HG03097 (cell line): ENCODE results near the gene KCNMB4.

ENCODE experiments used
- ATAC-seq: cut with Tn5 transposase; IDR thresholded peaks from one replicate; pipeline ENCODE4 v1.9.1; 2021; ENCODE audit not compliant: unreplicated experiment, low FRiP score

The KCNMB4 gene, protein sequence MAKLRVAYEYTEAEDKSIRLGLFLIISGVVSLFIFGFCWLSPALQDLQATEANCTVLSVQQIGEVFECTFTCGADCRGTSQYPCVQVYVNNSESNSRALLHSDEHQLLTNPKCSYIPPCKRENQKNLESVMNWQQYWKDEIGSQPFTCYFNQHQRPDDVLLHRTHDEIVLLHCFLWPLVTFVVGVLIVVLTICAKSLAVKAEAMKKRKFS

GRCh38 chr12:70365648-70366518 is at the start of gene KCNMB4:
Gene KCNMB4, plus strand, starts transcription at chr12:70366290. Its CDS starts 445 bp downstream, at chr12:70366735.
- ATAC-seq: peak; percentile 83

DNA sequence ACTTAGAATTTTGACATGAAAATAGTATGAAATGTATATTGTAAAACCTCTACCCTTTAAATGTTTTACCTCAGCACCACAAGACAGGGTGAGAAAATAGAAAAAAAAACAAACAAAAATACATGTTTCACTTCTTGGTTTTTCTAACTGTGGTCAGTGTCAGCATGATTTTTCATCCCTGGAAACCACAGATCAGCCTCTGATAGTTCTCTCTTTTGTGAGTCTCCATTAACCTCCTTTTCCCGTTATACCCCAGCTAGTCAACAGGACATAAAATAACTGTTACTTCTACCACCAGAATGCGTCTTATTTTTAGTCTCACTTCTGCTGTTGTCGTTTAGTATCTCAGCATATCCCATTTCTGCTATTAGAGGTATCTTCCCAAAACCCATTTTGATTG is 48.3 kb upstream of the KCNMB4 start:
- peak; percentile 93 for ATAC-seq

DNA sequence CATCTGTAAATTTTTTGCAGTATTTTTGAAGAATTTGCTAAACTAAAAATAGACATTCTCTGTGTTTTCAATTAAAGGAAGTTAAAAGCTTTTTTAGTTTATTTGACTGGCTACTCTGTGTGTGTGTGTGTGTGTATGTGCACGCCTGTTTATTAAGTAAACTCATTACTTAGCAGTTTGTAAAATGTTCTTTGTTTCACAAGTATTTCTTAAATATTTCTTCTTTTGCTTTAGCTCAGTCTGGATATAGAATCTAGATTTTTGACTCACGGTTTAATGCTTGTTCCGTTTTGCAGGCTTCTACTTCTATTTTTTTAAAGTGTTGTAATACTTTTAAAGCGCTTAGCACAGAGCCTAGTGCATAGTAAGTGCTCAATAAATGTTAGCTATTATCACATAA is 46.5 kb upstream of the KCNMB4 start:
- no peak for ATAC-seq

- no peak for ATAC-seq
Measured at GRCh38 chr12:70321191-70321590, 44.9 kb upstream of the KCNMB4 start.

DNA sequence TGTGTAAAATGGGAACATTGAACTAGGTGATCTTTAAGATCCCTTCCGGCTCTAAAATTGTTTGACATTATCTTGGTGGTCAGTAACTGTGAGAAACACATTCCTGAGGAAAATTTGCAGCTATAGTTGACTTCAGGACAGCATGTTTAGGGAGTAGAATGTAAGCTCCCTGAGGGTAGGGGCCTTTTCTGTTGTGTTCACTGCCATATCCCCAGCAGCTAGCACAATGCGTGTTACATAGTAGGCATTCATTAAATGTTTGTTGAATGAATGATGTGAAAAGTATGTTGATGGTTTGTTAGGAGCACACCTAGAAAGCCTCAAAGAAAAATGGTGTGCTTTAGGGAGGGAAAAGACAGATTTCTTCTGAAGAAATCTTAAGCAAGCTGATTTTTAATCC is 38.5 kb upstream of the KCNMB4 start:
- ATAC-seq: no peak

- ATAC-seq: no peak
Measured at GRCh38 chr12:70329728-70330127, 36.4 kb upstream of the KCNMB4 start.

GRCh38 chr12:70330158-70330557 is 35.9 kb upstream of the KCNMB4 start:
- no peak for ATAC-seq

- no peak for ATAC-seq
Measured at GRCh38 chr12:70332236-70332635, 33.9 kb upstream of the KCNMB4 start.

- ATAC-seq: no peak
Measured at GRCh38 chr12:70334742-70335141, 31.3 kb upstream of the KCNMB4 start.

DNA sequence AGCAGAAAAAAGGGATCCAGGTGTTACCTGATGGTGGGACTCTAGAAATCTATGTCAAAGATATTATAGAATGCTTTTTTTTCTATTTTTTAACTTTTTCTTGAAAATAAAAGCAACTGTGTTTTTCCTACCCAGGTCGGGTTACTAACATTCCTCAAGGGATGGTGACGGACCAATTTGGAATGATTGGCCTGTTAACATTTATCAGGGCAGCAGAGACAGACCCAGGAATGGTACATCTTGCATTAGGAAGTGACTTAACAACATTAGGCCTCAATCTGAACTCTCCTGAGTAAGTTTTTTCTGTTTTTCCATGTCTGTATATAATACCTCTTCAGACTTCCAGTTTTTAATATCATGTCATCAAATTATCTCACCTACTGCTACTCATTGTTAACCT is 27.6 kb upstream of the KCNMB4 start:
- ATAC-seq: no peak

- ATAC-seq: no peak
Measured at GRCh38 chr12:70351076-70351475, 15.0 kb upstream of the KCNMB4 start.

DNA sequence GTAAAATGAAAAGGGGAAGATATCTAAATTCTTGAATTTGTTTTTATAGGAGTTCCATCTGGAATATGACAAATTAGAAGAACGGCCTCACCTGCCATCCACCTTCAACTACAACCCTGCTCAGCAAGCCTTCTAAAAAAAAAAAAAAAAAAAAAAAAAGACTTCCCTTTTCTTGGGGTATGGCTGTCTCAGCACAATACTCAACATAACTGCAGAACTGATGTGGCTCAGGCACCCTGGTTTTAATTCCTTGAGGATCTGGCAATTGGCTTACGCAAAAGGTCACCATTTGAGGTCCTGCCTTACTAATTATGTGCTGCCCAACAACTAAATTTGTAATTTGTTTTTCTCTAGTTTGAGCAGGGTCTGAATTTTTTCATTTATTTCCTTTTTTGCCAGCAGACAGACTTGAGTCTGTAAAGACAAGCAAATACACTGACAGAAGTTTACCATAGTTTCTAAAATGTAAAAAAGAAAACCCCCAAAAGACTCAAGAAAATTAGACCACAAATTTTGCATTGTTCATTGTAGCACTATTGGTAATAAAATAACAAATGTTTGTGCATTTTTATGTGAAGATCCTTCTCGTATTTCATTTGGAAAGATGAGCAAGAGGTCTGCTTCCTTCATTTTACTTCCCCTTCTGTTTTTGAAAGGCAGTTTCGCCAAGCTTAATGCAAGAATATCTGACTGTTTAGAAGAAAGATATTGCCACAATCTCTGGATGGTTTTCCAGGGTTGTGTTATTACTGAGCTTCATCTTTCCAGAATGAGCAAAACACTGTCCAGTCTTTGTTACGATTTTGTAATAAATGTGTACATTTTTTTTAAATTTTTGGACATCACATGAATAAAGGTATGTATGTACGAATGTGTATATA is 12.1 kb upstream of the KCNMB4 start:
- no peak for ATAC-seq

DNA sequence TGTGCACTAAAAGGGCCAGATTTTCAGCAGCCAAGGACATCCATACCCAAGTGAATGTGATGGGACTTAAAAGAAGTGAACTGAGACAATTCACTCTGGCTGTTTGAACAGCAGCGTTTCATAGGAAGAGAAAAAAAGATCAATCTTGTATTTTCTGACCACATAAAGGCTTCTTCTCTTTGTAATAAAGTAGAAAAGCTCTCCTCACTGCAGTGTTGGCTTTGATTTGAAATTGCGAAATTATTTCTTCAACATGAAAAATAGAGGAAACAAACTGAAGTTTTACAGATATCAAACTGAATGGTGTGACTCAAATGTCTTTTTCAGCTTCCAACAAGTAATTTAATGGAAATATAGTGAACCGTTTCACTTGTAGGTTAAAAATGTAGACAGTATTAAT is 11.3 kb upstream of the KCNMB4 start:
- no peak for ATAC-seq

GRCh38 chr12:70355972-70356371 is 10.1 kb upstream of the KCNMB4 start:
- no peak for ATAC-seq

DNA sequence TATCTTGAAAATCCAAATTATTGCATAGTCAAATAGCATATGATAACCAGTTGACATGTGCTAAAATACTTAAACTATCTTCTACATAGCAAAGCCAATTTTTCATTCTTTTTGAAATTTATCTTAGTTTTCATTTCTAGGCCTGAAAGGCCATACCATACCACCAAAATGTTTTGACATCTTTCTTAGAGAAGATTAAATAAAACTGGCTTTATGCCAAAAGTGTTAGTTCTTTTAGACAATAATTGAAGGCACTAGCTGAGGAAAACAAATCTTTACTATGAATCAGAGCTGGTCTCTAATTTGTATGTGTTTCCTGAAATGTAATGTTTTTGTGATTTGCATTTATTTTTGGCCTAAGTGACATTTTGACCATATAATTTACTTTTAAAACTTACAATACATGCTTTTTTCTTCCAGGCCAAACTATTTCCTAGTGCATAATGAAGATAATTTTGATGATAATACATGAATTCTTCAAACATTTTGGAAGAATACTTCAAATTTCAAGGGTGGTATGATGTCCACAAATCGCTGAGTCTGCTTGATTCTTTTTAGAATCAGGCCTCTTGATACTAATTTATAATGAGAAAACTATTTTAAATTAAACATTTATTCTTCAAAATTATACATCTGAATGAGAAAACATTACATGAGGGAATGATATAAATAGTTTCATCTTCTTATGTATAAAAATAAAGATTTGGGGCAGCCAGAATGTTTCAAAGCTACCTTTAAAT is 6.5 kb upstream of the KCNMB4 start:
- no peak for ATAC-seq

GRCh38 chr12:70360218-70360617 is 5.9 kb upstream of the KCNMB4 start:
- ATAC-seq: no peak

DNA sequence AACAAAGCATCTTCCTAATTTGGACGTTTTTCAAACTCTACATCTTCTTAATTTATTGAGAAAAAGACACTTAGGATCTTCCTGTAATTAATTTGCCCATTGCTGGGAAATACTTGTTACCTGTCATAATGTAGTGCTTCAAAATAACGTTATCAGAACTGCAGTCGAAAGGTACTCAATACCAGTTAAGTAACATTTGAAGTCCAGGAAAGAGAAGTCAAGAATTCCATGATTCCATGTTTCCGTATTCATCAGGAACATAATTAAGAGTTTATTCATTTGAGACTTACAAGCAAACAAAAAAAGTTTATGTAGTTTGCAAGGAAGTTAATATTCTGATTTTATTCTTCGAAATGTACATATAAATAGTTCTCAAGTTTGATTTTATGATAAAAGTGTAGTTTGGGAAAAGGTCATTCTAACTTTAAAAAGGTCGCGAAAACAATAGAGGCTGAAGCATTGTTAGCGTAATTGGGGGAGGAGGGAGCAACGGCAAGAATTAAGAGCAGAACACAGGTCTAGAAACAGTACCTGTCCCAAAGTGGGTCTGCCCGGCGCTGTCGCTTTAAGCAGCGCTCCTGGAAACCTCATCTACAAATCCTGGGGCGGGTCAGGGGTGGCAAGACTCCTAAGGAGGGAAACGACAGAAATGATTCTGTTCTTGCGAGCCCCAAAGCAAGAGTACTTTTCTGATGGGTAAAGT is 1.2 kb upstream of the KCNMB4 start:
- no peak for ATAC-seq

DNA sequence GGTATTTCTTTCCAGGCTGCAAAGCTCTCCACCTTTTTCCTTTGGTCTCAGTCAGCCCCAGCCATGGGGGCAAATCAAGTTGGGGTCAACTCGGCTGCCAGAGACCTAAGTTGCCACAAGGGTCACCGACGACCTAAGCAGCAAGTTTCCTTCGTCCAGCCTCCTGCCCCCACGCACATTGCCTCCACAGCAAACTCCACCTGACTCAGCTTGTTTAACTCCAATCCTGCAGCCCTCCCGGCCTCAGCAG is 767 bp upstream of the KCNMB4 start:
- ATAC-seq: no peak

DNA sequence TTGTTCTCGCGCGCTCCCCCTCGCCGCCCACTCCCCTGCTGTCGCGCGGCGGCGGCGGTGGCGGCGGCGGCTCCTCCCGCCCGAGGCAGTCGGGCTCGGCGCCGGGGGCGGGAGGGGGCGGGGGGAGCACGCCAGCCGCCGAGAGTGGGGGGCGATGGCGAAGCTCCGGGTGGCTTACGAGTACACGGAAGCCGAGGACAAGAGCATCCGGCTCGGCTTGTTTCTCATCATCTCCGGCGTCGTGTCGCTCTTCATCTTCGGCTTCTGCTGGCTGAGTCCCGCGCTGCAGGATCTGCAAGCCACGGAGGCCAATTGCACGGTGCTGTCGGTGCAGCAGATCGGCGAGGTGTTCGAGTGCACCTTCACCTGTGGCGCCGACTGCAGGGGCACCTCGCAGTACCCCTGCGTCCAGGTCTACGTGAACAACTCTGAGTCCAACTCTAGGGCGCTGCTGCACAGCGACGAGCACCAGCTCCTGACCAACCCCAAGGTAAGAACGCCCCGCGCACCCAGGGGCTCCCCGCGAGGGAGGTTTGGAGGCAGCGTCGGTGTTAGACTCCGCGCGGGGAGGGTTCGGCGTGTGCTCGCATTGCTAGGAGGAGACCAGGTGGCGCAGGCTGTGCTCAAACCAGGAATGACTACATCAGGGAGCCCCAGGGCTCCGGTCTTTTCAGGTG is 629 bp downstream of the KCNMB4 start:
- ATAC-seq: peak; percentile 43
